Measurements from ENCODE around the gene TUFT1.

DNA sequence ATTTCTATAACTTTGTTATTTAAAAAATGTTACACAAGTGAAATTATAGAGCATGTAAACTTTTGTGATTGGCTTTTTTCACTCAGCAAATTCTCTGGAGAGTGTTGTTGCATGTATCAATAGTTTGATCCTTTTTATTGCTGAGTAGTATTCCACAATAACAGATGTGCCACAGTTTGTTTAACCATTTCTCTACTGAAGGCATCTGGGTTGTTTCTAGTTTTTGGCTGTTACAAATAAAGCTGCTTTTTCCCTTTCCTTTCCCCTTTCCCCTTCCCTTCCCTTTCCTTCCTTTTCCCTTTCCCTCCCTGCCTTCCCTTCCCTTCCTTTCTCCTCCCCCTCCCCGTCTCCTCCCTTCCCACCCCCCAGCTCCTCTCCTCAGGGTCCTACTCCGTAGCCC, 15.9 kb downstream of the TUFT1 start:
- no peak for TF ChIP-seq FOXK2 (IDR thresholded peaks at IDR 0.05)
- no peak for TF ChIP-seq ELF4 (IDR thresholded peaks at IDR 0.05)
- no peak for TF ChIP-seq SP1 (IDR thresholded peaks at IDR 0.05)
